ENCODE data around the gene ADGRB3.
A peak's percentile ranks its signal among the peaks of the same experiment; 100 is the strongest.

The ADGRB3 gene

DNA sequence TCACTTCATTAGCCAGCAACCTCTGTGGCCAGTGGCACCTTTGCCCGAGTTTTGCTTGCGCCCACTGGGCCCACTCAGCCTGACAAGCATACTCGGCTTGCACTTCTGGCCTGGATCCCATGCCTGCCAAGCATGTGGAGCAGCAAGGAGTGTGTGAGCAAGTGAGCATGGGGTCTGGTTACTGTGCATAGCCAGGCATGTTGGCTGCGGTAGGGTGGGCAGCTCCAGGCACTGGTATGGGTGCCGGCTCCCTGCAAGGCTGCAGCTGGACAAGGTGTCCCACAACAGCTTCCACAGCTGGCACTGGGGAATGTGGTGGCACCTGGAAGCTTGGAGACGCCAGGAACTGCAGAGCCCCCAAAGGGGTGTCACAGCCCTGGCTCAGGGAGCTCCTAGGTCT is 510.0 kb downstream of the ADGRB3 start:
- TF ChIP-seq, protein P1, sequence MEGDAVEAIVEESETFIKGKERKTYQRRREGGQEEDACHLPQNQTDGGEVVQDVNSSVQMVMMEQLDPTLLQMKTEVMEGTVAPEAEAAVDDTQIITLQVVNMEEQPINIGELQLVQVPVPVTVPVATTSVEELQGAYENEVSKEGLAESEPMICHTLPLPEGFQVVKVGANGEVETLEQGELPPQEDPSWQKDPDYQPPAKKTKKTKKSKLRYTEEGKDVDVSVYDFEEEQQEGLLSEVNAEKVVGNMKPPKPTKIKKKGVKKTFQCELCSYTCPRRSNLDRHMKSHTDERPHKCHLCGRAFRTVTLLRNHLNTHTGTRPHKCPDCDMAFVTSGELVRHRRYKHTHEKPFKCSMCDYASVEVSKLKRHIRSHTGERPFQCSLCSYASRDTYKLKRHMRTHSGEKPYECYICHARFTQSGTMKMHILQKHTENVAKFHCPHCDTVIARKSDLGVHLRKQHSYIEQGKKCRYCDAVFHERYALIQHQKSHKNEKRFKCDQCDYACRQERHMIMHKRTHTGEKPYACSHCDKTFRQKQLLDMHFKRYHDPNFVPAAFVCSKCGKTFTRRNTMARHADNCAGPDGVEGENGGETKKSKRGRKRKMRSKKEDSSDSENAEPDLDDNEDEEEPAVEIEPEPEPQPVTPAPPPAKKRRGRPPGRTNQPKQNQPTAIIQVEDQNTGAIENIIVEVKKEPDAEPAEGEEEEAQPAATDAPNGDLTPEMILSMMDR (IDR thresholded peaks at IDR 0.05; ENCODE audit: extremely low read depth, insufficient read depth, missing control alignments), result no peak
- DNase-seq (ENCODE audit: low spot score), result no peak
- in situ Hi-C loops (cut with MboI; ENCODE audit: low pct_unique_long_range_greater_than_20kb, low sequenced_read_pairs, unreplicated experiment), result no loop called here

DNA sequence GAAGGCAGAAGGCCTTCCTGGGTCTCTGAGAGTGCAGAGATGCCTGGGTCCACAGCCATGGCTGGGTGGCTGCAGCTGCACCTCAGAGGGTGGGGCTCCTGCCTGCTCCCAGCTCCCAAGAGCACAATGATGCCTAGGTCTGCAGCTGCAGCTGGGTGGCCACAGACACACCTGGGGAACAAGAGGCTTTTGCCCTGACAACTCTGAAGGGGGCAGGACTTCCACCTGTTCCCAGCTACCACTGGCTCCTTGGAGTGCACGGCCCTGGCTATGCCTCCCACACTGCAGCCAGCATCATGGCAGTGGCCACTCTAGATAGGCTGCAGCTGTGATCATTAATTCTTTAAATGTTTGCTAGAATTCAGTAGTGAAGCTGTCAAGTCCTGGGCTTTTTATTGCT is 511.3 kb downstream of the ADGRB3 start:
- in situ Hi-C loops (cut with MboI; ENCODE audit: low pct_unique_long_range_greater_than_20kb, low sequenced_read_pairs, unreplicated experiment), result no loop called here
- TF ChIP-seq, protein P1 (IDR thresholded peaks at IDR 0.05; ENCODE audit: extremely low read depth, insufficient read depth, missing control alignments), result no peak
- DNase-seq (ENCODE audit: low spot score), result no peak

GRCh38 chr6:69155467-69155866 is 520.4 kb downstream of the ADGRB3 start:
- TF ChIP-seq, protein P1 (IDR thresholded peaks at IDR 0.05; ENCODE audit: extremely low read depth, insufficient read depth, missing control alignments), result no peak
- in situ Hi-C loops (cut with MboI; ENCODE audit: low pct_unique_long_range_greater_than_20kb, low sequenced_read_pairs, unreplicated experiment), result no loop called here
- DNase-seq (ENCODE audit: low spot score), result no peak

GRCh38 chr6:69162811-69163210 is 527.7 kb downstream of the ADGRB3 start:
- TF ChIP-seq, protein P1 (IDR thresholded peaks at IDR 0.05; ENCODE audit: extremely low read depth, insufficient read depth, missing control alignments), result no peak
- in situ Hi-C loops (cut with MboI; ENCODE audit: low pct_unique_long_range_greater_than_20kb, low sequenced_read_pairs, unreplicated experiment), result no loop called here
- DNase-seq (ENCODE audit: low spot score), result no peak

- TF ChIP-seq, protein P1 (IDR thresholded peaks at IDR 0.05; ENCODE audit: extremely low read depth, insufficient read depth, missing control alignments), result peak; percentile 15
- DNase-seq (ENCODE audit: low spot score), result no peak
- in situ Hi-C loops (cut with MboI; ENCODE audit: low pct_unique_long_range_greater_than_20kb, low sequenced_read_pairs, unreplicated experiment), result no loop called here
Observed at GRCh38 chr6:69164564-69165229, 529.6 kb downstream of the ADGRB3 start.

DNA sequence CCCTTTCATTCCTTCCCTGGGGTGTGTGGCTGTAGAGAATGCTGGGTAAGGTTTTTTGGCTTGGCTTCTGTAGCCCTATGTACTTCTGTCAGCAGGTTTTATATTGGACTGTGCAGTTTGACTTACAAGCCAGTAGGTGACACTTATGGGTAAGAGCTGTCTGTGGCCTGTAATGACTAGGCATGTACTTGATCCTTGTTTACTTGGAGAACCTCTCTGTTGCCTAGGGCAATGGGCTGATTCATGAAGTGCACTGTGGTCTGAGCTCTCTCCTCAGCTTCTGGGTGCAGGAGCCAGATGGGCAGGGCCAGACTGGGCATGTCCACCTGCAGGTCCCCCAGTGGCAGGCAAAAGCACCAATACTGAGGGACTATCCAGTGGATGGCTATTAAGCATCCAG is 544.6 kb downstream of the ADGRB3 start:
- no peak for DNase-seq (ENCODE audit: low spot score)

More for the DNA sequence above, 544.6 kb downstream of the ADGRB3 start:
- in situ Hi-C loops (cut with MboI; ENCODE audit: low pct_unique_long_range_greater_than_20kb, low sequenced_read_pairs, unreplicated experiment), result no loop called here
- TF ChIP-seq, protein P1 (IDR thresholded peaks at IDR 0.05; ENCODE audit: extremely low read depth, insufficient read depth, missing control alignments), result no peak

Measured in GM13977 (cell line).